ENCODE data around the gene RPS26. TPM values are rescaled to one million over a fixed set of nuclear protein-coding genes. Genes with fewer than 3 reads are reported as not detected.
"Not testable (repeated sequence)": the region's sequence is repeated elsewhere in the genome, so short reads cannot be mapped to it uniquely, and the experiment has no call there.

Gene RPS26
- total RNA-seq, 2 donors from 2014 or later: 28.5 to 47.1 TPM

- ATAC-seq: no peak
- no peak for DNase-seq
- intact Hi-C loops (cut with DNase I): no loop called here
These were observed 24.5 kb upstream of the RPS26 start for GRCh38 chr12:56017181-56017580.

GRCh38 chr12:56018356-56018755 lies 23.4 kb upstream of the RPS26 start:
- DNase-seq: no peak
- ATAC-seq: no peak
- intact Hi-C loops (cut with DNase I): no loop called here

DNA sequence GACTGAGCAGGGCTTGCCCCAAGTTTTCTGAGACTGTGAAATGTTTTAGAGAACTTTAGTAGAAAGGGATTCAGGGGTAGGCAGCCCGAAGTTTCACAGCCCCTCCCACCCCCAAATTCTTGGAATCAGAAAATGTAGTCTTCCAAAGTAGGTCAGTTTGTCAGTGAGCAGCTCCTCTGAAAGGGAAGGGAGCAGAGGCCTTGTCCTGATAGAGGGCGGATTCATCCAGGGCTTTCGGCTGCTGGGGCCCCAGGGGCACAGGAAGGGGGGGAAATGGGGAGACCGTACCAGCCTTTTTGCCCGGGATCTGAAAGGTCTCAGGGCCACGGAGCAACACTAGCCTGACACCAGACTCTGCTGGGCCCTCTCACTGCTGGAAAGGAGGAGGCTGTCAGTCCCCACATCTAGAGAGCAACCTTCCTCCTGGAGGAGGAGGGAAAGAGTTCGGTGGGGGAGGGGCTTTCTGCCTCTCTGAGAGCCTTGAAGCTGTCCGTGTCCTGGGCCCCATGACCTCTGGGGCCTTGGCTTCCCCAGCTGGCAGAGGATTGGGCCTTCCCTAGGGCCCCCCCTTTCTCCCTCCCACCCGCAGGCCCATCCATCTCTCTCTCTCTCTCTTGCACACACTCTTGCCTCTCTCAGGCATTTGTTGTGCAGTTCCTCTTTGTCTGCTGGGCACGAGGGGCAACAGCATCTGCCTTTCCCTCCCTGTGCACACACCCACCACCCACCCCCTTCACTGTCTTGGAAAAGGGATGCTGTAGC lies 21.1 kb upstream of the RPS26 start, which contains the start of gene IKZF4:
Gene IKZF4, plus strand, starts transcription at position 621 of the 762 bp plus-strand sequence. CDS start 451 bp downstream, outside the sequence.
- peak; percentile 70 to 78 for ATAC-seq
- intact Hi-C loops (cut with DNase I): no loop called here
- DNase-seq: peak; percentile 48

- ATAC-seq (peak in 1 of 2 donors; percentile 6), DNase-seq (no peak)
- intact Hi-C loops (cut with DNase I): no loop called here
These were observed 19.7 kb upstream of the RPS26 start for GRCh38 chr12:56021889-56022497.

DNA sequence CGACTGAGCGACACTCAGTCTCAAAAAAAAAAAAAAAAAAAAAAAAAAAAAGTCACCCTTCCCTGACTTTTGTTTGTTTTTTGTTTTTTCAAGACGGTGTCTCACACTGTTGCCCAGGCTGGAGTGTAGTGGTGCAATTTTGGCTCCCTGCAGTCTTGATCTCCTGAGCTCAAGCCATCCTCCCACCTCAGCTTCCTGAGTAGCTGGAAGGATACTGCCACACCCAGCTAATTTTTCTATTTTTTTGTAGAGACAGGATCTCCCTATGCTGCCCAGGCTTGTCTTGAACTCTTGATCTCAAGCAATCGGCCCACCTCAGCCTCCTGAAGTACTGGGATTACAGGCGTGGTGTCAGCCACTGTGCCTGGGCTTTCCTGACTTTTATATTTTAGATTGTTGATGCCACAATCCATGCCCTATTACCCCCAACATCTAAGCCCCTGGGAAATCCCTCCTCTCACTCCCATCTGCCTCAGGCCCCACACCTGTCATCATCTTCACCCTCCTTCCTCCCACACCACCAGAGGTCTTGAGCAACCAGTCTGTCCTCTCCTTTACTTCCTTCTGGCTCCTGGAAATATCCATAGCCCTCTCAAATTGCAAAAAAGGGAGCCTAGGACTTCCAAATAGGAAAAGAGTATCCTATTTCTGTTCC lies 13.1 kb upstream of the RPS26 start:
- DNase-seq: no peak
- peak in 1 of 2 donors; percentile 70 for ATAC-seq
- intact Hi-C loops (cut with DNase I): loop anchor here in 1 of 2 donors (5.0 kb wide), 1 partner anchor 291 kb away; no protein-coding TSS in a partner anchor

GRCh38 chr12:56029166-56029519 lies 12.6 kb upstream of the RPS26 start:
- intact Hi-C loops (cut with DNase I): loop anchor here in 1 of 2 donors (5.0 kb wide), 1 partner anchor 292 kb away; no protein-coding TSS in a partner anchor
- ATAC-seq: peak in 1 of 2 donors; percentile 55
- DNase-seq: no peak

DNA sequence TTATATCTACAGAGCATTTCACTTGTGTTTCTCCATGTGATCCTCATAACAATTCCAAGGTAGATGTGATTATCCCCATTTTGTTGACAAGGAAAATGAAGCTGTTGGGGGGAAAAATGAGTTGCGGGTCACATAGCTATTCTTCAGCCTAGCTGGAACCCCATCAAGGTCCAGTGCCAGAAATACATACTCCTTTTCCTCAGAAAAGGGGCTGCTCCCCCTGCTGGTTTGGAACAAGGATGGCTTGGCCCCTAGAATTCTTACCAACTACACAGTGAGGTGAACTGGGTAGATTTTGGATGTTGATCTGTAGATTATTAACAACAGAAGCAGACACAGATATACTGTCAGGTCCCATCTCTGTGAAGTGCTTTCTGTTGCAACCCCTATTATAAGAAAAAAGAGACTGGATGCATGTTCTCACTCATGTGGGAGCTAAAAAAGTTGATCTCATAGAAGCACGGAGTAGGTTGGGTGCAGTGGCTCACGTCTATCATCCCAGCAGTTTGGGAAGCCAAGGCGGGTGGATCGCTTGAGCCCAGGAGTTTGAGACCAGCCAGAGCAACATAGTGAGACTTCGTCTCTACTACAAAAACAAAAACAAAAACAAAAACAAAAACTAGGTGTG lies 11.9 kb upstream of the RPS26 start:
- DNase-seq (peak; percentile 34), ATAC-seq (peak; percentile 69 to 73)
- intact Hi-C loops (cut with DNase I): loop anchor here in 1 of 2 donors (5.0 kb wide), 1 partner anchor 292 kb away; no protein-coding TSS in a partner anchor

DNA sequence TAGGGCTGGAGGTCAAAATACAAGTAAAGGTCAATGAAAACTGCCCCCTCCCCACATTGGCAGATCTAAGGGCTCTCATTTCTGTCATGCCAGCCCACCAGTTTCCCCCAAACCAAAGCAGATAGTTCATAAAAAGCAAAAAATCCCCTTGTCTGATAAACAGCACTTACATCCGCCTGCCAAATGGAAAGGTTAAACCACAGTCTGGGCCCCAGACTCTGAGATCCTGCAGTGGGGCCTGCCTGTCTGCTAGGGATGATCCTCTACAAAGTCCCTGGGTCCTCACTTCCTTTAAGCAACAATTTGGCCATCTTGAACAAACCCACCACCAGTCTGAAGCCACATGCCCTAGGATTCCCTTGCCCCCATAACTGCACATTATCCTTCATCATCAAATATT lies 9.7 kb upstream of the RPS26 start:
- intact Hi-C loops (cut with DNase I): no loop called here
- no peak for ATAC-seq
- DNase-seq: no peak

DNA sequence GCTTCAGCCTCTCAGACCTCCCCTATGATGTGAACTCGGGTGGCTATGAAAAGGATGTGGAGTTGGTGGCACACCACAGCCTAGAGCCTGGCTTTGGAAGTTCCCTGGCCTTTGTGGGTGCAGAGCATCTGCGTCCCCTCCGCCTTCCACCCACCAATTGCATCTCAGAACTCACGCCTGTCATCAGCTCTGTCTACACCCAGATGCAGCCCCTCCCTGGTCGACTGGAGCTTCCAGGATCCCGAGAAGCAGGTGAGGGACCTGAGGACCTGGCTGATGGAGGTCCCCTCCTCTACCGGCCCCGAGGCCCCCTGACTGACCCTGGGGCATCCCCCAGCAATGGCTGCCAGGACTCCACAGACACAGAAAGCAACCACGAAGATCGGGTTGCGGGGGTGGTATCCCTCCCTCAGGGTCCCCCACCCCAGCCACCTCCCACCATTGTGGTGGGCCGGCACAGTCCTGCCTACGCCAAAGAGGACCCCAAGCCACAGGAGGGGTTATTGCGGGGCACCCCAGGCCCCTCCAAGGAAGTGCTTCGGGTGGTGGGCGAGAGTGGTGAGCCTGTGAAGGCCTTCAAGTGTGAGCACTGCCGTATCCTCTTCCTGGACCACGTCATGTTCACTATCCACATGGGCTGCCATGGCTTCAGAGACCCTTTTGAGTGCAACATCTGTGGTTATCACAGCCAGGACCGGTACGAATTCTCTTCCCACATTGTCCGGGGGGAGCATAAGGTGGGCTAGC lies 7.0 kb upstream of the RPS26 start:
- peak in 1 of 2 donors; percentile 32 for ATAC-seq
- DNase-seq: no peak
- intact Hi-C loops (cut with DNase I): no loop called here

- DNase-seq (no peak), ATAC-seq (no peak)
- intact Hi-C loops (cut with DNase I): no loop called here
These were observed 4.6 kb upstream of the RPS26 start for GRCh38 chr12:56037161-56037560.

DNA sequence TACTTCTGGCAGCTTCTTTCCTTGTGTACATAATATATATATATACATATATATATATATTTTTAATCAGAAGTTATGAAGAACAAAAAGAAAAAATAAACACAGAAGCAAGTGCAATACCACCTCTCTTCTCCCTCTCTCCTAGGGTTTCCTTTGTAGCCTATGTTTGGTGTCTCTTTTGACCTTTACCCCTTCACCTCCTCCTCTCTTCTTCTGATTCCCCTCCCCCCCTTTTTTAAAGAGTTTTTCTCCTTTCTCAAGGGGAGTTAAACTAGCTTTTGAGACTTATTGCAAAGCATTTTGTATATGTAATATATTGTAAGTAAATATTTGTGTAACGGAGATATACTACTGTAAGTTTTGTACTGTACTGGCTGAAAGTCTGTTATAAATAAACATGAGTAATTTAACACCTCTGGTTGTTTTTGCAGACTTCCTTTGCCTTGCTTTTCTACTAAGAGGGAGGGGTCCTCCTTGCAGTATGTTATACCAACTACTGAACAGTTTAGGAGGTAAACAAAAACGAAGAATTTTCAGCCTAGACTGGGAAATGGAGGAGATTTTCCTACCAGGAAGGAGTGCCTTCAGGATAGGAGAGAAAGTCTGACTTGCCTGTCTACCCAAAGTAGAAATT lies 3.6 kb upstream of the RPS26 start:
- DNase-seq (no peak), ATAC-seq (no peak)
- intact Hi-C loops (cut with DNase I): no loop called here

- intact Hi-C loops (cut with DNase I): loop anchor here in 1 of 2 donors (2.0 to 10.0 kb wide), 2 partner anchors 43 to 65 kb away; partner anchors contain the start of genes PA2G4 and SUOX
- DNase-seq: no peak
- ATAC-seq: no peak
These were observed 1.6 kb upstream of the RPS26 start for GRCh38 chr12:56040151-56040550.

- peak in 1 of 2 donors; percentile 4 for ATAC-seq
- intact Hi-C loops (cut with DNase I): loop anchor here in 1 of 2 donors (2.0 to 10.0 kb wide), 2 partner anchors 44 to 64 kb away; partner anchors contain the start of genes PA2G4 and SUOX
These were observed 661 bp upstream of the RPS26 start for GRCh38 chr12:56040963-56041551.

DNA sequence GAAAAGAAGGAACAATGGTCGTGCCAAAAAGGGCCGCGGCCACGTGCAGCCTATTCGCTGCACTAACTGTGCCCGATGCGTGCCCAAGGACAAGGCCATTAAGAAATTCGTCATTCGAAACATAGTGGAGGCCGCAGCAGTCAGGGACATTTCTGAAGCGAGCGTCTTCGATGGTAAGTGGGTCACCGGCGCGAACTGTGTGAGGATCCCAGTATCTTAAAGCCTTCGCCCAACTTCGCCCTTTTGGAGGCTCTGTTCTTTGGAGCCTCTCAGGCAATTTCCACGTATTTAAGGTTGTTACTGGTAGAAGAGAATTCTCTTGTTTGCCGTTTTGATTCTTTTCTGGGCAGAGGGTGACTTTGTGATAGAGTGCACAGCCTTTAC lies 704 bp downstream of the RPS26 start:
- DNase-seq: not testable (repeated sequence)
- intact Hi-C loops (cut with DNase I): loop anchor here in 1 of 2 donors (10.0 kb wide), 1 partner anchor 62 kb away; the partner anchor contains the start of gene PA2G4
- peak in 1 of 2 donors; percentile 0 for ATAC-seq

More at GRCh38 chr12:56040963-56041551, 661 bp upstream of the RPS26 start:
- DNase-seq: no peak

GRCh38 chr12:56042843-56043242 lies 1.1 kb downstream of the RPS26 start:
- intact Hi-C loops (cut with DNase I): loop anchor here in 1 of 2 donors (10.0 kb wide), 1 partner anchor 62 kb away; the partner anchor contains the start of gene PA2G4
- ATAC-seq: no peak
- DNase-seq: no peak

- no peak for ATAC-seq
- DNase-seq: no peak
- intact Hi-C loops (cut with DNase I): loop anchor here in 1 of 2 donors (10.0 kb wide), 1 partner anchor 59 kb away; the partner anchor contains the start of gene PA2G4
These were observed 4.5 kb downstream of the RPS26 start for GRCh38 chr12:56046027-56046780.

DNA sequence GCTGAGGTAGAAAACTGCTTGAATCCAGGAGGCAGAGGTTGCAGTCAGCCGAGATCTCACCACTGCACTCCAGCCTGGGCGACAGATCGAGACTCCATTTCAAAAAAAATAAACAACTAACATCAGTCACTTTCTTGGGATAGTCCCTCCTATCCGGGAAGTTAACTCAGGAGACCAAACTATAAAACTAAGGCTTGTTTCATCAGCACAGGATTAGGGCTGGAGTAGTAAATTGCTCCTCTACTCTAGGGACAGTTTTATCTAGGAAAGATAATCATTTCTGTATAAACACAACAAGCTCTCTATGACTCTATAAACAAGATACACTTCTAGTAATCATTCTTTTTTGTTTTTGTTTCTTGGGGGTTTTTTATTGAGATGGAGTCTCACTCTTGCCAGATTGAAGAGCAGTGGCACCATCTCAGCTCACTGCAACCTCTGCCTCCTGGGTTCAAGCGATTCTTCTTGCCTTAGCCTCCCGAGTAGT lies 11.7 kb downstream of the RPS26 start:
- intact Hi-C loops (cut with DNase I): no loop called here
- ATAC-seq: no peak
- DNase-seq: no peak

All from left cardiac atrium (tissue), 4 donors.